HK-2 (cell line): ENCODE measurements around the gene GGACT.
"Not testable (repeated sequence)": the region's sequence is repeated elsewhere in the genome, so short reads cannot be mapped to it uniquely, and the experiment has no call there.

ENCODE experiments used
- DNase-seq: peaks from one replicate; pipeline ENCODE4 v3.0.0-alpha.2; 2018; ENCODE audit not compliant: unreplicated experiment

GGACT gene

GRCh38 chr13:100529666-100530377 lies 58.8 kb downstream of the GGACT start:
- no peak for DNase-seq

DNA sequence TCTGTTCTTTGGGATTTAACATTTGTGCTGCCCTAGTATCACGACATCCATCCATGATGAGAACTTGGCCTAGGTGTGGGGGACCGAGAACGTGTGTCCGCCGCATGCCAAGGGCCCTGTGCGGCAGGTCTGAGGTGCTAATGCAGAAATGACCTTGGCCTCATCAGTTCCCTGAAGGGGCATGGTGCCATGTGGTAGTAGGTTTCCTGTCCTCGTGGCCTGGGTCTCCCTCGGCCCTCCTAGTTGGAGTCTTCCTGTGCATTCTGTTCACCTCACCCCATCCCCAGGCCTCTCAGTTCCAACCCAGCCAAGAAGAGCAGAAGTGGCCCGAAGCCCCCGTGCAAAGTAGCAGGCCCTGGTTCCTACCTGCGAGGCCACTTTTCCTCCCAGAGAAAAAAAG lies 59.8 kb downstream of the GGACT start:
- DNase-seq: no peak

- DNase-seq: no peak
These were observed 60.2 kb downstream of the GGACT start for GRCh38 chr13:100528353-100528752.

- no peak for DNase-seq
These were observed 60.9 kb downstream of the GGACT start for GRCh38 chr13:100527644-100528043.

- no peak for DNase-seq
These were observed 62.1 kb downstream of the GGACT start for GRCh38 chr13:100526318-100527000.

DNA sequence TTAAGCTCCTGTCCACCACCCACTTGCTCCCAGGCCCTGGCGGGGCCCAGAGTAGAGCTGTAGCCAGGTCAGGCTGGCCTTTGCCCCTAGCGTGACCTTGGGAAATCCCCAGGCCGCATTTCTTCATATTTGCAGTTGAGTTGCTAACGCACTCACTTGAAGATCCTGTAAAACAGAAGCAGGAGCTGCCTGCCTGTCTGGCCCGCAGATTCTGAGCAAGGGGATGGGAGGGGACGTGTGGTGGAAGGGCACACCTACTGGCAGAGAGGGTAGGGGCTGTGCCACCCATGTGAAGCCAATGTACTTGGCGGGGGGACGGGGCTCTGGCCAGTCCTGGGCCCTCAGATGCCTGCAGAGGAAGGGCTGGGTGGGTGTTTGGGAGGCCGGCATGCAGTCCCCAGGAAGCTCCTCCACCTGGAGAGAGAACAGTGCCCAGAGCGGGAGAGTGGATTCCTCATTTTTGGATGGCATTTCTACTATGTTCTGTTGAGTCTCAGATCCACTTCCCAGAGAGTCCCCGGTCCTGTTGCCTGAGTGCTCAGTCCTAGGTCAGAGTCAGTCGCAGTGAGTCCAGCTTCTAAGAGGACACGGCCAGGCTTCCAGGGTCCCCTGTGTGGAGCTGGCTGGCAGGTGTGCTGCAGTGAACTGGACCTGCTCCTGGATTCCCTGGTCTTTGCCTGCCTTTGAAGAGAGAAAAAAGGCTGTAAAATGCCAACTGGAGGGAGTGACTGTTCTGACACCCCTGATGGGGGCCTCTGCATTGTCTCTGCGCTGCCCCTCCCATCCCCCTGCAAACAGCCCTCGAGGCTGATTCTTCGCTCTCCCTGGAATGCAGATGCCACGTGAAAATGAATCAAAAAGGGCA lies 62.9 kb downstream of the GGACT start:
- no peak for DNase-seq

GRCh38 chr13:100524688-100525087 lies 63.9 kb downstream of the GGACT start:
- not testable (repeated sequence) for DNase-seq

- no peak for DNase-seq
These were observed 64.6 kb downstream of the GGACT start for GRCh38 chr13:100523981-100524386.

GRCh38 chr13:100523411-100523810 lies 65.2 kb downstream of the GGACT start:
- DNase-seq: no peak

DNA sequence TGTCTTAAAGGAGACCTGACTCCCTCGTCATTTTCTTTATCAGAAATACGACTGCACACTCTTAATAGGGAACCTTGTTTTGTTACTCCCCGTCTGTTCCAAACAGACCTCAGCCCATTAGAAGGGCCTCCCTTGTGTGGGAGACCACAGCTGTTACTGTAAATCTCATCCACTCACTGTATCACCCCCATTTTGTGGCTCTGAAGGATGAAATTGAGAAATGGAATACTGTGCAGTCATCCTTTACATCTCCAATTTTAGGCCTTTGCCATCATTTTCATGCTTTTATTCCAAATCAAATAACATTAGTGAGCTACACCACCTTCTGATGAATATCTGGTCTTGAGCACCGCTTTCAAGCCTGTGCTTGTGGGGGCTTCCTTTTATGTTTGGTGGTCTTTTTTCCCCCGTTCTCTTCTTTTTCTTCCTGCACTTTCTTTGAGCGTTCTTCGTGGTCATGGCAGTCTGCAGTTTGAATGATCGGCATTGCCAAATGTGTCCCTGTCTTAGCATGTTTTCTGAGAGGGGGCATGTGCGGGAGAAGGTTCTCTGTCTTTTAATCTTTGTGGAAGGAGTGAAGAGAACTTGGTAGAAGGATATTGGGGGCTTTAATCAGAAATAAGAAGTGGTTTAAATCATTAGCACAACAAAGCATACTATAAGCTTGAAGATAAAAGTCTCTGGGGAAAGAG lies 65.8 kb downstream of the GGACT start:
- no peak for DNase-seq

DNA sequence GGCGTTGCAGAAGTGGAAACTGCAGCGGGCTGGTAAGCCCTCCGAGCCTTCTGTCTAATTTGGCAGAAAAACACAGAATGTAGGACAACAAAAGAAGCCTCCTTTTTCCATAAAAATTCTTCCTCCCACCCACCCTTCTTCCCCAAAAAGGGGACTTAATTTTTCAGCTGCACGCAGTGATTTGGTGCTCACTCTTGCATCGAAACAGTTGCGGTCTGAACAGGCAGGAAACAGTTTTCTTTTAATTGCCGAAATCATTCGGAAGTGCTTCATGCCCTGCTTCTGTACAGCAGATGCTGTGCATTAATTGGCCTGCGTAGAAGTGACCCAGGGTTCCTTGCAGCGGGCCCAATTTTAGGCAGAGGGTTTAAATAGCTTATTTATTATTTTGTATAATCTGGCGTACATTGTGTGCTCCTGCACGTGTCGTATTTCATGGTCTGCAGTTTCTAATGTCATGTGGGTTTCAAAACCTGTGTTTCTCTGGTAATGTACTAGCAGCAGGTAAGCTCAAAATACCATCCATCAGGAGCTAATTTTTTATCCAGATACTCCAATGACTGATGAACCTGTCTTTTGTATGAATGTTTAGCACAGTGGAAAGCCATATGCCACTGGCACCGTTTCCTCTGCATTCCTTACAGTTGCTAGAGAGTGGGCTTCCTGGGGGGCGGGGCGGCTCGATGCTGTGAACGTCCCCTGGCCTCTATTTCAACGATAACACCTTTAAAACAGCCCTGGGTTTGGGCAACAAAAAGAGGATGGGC lies 66.6 kb downstream of the GGACT start:
- DNase-seq: no peak

DNA sequence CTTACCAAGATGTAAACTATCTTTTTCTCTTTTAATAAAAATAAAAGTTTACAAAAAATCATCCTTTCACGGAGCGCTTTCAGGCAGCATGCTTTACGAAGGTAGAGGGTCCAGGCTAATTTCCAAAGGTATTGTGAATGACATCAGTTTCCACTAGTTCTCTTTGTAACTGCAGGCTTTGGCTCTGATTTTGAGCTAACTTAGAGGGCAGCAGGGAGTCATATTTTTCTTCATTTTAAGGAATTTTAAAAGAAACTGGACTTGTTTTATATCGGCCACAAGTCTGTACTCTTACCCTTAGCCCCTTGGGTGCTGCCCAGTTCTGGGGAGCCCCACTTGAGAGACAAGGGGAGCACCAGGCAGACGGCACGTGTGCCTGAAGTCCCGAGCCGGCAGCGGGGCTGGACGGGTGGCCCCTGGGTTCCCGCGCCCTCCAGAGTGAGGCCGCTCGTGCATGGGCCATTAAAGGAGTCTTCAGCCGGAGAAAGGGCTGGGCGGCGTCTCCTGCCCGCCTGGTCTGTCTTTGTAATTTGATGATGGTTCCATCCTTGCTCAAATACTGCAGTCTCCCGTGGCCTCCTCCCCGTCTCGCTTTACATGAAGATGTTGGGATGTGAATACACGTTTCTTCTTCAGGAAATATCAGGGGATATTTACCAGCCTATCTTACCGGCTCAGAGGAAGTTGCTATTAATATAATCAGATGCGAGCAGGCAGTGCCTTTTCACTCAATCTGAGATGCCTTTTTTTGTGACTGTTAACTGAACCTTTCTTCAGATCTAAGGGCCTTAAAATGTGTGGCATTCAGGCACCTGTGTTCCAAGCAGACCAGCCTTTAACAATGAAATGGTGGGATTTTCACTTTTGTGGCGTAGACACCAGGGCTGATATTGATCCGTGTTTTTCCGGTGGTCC lies 67.4 kb downstream of the GGACT start:
- no peak for DNase-seq

DNA sequence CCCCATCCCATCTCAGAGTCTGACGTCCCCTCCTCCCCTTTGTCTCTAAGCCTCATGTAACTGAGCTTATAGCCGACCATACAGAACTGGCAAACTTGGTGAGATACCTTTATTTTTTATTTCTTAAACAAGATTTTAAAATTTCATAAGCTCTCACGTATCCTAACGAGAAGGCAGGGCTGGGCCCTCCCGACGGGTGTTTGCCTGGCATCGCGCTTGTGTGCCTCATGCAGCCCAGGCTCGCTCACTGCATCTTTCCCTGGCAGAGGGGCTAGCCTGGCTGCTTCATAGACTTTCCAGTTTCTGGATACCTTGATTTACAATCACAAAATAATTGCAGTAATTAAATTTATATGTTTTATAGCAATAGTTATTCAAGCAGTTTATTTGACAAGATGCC lies 69.0 kb downstream of the GGACT start:
- no peak for DNase-seq

DNA sequence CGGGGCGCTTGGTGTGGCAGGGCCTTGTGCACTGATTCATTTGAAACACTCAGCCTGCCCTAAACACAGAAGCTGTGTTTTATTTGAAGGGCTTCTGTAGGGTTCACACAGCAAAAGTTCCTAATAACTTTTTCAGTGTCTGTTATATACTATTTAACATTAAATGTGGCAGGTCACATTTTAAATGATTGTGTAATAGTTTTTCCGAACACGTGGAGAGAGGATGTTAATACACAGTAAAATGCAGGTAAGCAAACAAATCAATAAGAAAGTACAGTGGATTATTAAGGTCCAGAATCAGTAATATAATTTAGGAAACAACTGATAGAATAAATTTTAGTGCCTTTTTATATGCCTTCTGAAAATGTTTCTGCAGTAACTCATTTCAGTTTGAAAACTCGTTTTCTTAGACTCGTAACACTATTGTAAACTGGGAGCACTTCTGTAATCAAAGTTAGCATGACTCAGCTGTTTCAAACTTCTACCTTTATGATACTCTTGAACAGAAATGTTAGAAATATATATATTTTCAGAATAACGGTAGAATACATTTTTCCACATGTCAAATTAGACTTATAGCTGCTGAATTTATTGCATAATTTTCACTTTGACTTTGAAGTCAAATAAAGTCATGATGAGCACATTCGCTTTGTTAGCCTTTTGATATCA lies 70.1 kb downstream of the GGACT start:
- DNase-seq: no peak

GRCh38 chr13:100517728-100518127 lies 70.9 kb downstream of the GGACT start:
- DNase-seq: no peak

- DNase-seq: no peak
These were observed 71.5 kb downstream of the GGACT start for GRCh38 chr13:100517135-100517534.

GRCh38 chr13:100515410-100515800 lies 73.2 kb downstream of the GGACT start:
- DNase-seq: no peak

DNA sequence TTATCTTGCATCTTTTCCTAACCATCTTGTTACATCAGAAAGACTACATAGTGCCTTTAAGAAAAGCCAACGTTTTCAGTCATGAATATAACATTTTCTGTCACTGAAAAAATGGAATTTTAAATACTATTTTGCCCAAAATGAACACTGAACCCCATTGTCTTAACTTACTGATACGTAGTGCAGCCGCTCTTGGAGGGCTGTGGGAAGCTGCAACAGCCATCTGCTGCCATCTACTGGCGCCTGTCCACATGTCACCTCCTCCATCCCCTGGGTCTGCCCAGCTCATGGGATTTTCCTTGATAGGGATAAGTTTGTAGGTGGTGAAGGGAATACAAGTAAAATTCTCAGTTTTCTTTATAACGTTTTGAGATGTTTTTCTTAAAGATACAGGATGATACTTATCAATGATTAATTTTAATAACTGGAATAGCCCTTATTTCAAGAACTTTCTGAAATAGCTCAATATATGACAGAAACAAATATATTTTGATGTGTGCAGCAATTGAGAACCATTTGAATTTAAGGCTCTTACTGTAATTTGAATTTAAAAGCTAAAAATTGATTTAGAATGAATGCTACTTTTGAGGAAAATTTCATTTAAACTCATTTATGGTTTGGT lies 73.7 kb downstream of the GGACT start:
- peak; percentile 50 for DNase-seq

DNA sequence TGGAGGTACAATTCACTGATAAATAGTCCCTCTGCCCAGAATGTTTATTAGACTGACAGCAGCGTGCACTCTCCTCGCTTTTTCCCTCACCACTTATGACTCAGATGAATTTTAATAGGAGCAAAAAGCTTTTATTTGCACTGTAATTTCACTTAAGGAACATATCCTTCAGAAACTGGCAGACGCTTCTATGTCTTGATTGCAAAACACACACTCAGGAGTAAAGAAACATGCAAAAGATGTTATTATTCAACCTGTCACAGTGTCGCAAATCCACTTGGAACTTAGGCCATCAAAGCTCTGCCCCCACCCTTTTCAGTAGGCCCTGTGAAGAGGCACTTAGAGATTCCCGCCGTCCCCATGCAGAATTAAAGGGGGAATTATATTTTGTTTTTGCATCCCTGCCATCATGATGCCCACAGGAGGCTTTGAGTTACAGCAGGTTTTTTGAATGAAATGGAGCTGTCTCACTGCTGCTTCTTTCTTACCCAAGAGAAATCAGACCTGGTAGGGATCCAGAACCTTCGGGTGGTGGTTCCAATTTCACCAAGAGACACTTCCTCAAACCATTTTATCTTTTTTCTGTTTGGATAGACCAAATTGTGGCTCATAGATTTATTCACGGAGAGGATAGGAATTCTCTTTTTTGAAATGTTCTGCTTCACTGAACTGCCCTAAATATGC lies 74.5 kb downstream of the GGACT start:
- DNase-seq: no peak
